CD4-positive, alpha-beta T cell treated with Interleukin-17A for 4 hours (primary cell): ENCODE data around the gene MR1.

Experiments
- DNase-seq: peaks from one replicate; pipeline ENCODE4 v3.0.0-alpha.2; 2020; ENCODE audit warnings: mixed read lengths

MR1 gene

GRCh38 chr1:181033799-181034451 lies at the start of gene MR1:
Gene MR1 (plus strand): TSS chr1:181033983. CDS start chr1:181034008, 25 bp downstream.
- peak; percentile 53 for DNase-seq

GRCh38 chr1:180988253-180988752 lies 45.5 kb upstream of the MR1 start:
- DNase-seq: no peak

GRCh38 chr1:180994262-180994661 lies 39.5 kb upstream of the MR1 start:
- no peak for DNase-seq

- no peak for DNase-seq
Observed at GRCh38 chr1:180997843-180998504, 35.8 kb upstream of the MR1 start.

- DNase-seq: no peak
Observed at GRCh38 chr1:181001091-181001780, 32.5 kb upstream of the MR1 start.

- no peak for DNase-seq
Observed at GRCh38 chr1:181002582-181003172, 31.1 kb upstream of the MR1 start.

GRCh38 chr1:181010789-181011188 lies 23.0 kb upstream of the MR1 start:
- no peak for DNase-seq

GRCh38 chr1:181011301-181012202 lies 22.2 kb upstream of the MR1 start:
- DNase-seq: no peak

- no peak for DNase-seq
Observed at GRCh38 chr1:181012203-181012745, 21.5 kb upstream of the MR1 start.

GRCh38 chr1:181013144-181013543 lies 20.6 kb upstream of the MR1 start:
- DNase-seq: peak; percentile 23

- DNase-seq: no peak
Observed at GRCh38 chr1:181014477-181015250, 19.1 kb upstream of the MR1 start.

GRCh38 chr1:181015251-181015615 lies 18.6 kb upstream of the MR1 start:
- DNase-seq: no peak

- DNase-seq: no peak
Observed at GRCh38 chr1:181016563-181016962, 17.2 kb upstream of the MR1 start.

- DNase-seq: peak; percentile 35
Observed at GRCh38 chr1:181018901-181019681, 14.7 kb upstream of the MR1 start.

GRCh38 chr1:181021159-181021558 lies 12.6 kb upstream of the MR1 start:
- DNase-seq: no peak

- peak; percentile 71 for DNase-seq
Observed at GRCh38 chr1:181021811-181022434, 11.9 kb upstream of the MR1 start.

GRCh38 chr1:181023265-181024057 lies 10.3 kb upstream of the MR1 start:
- DNase-seq: no peak

- DNase-seq: no peak
Observed at GRCh38 chr1:181028196-181028595, 5.6 kb upstream of the MR1 start.

- DNase-seq: no peak
Observed at GRCh38 chr1:181028615-181029014, 5.2 kb upstream of the MR1 start.
